ENCODE data around the gene STARD9.

GRCh38 chr15:42667855-42668254 is 92.4 kb downstream of the STARD9 start:
- TF ChIP-seq CTCF (IDR thresholded peaks at IDR 0.05) (no peak), POLR2A (IDR thresholded peaks at IDR 0.05) (no peak)

All from right lobe of liver (tissue), 4 donors.